Stimulated activated CD8-positive, alpha-beta memory T cell treated with anti-CD3 and anti-CD28 coated beads, Interleukin-4, amount 100 ng/mL, for 24 hours (primary cell): ENCODE data around the gene PRR4.

ENCODE experiments used
- DNase-seq: peaks from one replicate; pipeline ENCODE4 v3.0.0-alpha.2; 2020; ENCODE audit warnings: low read depth

Gene PRR4, protein sequence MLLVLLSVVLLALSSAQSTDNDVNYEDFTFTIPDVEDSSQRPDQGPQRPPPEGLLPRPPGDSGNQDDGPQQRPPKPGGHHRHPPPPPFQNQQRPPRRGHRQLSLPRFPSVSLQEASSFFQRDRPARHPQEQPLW

DNA sequence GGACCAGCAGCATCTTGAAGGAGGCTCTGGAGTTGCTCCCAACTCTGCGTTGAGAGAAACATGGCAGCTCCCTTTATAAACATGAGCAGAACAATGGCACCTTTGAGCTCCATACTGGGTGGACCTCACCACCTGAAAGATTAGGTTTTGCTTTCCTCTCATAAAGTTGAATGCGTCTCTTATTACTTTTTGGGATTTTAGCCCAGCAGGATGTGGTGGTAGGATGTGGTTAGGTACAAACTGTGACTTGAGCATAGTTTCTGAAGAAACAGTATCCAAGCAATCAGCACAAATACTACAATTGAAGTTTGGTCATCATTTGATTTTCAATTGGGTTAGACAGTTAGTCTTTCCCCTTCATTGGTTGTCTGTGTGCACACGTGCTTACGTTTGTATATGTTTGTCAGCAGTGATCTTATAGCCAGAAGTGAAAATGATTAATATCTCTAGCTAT is at the start of gene PRR4:
PRR4 (minus strand) TSS at position 51 of the 454 bp plus-strand sequence; CDS start at position 13, 38 bp downstream.
- no peak for DNase-seq

DNA sequence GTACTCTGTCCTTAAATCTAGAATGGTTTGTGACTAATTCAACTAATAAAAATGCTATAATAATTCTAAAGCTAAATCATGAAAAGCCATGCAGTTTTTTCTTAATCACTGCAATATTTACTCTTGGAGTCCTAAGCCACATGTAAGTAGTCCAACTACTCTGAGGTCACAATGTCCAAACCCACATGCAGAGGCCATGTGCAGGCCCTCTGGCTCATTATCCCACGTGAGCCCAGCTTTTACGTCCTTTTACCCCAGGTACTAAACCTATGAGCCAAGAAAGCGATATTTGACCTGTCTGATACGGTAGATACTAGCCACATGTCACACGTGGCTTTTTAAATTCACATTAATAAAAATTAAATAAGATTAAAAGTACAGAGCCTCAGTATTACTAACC is 47.6 kb upstream of the PRR4 start:
- DNase-seq = no peak

DNA sequence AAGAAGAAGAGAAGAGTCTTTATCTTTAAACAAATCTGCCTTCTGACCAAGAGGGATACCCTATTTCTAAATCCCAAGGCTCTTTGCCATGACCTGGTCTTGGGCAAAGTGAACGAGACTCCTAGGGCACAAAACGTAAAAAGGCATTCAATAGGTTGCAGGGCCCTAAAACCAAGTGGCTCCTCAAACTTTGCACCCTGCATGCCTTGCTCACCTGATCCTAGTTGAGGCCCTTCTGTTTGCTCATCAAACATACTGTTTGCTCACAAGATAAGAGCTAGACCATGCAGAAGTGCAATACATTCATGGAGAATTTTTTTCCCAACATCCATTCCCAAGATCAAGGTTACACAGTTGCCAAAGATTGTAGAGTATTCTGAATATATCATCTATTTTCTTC is 42.7 kb upstream of the PRR4 start:
- no peak for DNase-seq

GRCh38 chr12:10889226-10889625 is 40.0 kb upstream of the PRR4 start:
- DNase-seq = no peak

GRCh38 chr12:10884086-10884725 is 34.9 kb upstream of the PRR4 start, which contains the start of gene PRH1:
Gene PRH1 (minus strand): TSS chr12:10884255. CDS start chr12:10884217, 38 bp downstream.
- DNase-seq = no peak

DNA sequence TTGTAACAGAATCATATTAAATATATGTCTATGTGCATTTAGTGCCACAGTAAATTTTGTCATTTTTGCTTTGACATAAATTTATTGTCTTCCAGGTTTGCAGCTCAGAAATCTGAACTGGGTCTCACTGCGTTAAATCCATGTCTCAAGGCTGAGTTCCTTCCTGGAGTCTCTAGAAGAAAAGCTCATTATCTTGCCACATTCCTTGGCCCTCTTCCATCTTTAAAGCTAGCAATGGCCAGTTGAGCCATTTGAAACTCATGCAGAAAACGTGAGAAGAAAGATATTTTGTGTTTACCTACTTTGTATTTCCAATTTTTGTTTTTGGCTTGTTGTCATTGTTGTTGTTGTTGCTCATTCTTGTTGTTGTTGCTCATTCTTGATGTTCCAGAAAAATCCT is 24.1 kb upstream of the PRR4 start:
- no peak for DNase-seq

- no peak for DNase-seq
Measured at GRCh38 chr12:10867381-10867780, 18.1 kb upstream of the PRR4 start.

DNA sequence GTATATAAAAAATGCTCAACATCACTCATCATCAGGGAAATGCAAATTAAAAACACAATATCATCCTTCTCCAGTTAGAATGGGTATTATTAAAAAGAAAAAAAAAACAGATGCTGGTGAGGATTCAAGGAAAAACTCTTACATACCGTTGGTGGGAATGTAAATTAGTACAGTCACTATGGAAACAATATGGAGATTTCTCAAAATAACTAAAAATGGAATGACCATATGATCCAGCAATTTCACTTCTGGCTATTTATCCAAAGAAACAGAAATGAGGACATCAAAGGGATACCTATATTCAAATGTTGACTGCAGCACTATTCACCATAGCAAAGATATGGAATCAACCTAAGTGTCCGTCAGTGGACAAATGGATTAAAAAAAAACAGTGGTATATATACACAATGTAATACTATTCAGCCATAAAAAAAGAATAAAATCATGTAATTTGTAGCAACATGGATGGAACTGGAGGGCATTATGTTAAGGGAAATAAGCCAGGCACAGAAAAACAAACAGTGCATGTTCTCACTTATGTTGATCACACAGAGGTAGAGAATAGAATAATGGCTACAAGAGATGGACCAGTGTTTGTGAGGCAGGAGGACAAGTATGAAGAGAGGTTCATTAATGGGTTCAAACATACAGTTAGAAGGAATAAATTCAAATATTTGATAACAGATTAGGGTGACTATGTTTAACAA is 14.4 kb upstream of the PRR4 start:
- no peak for DNase-seq

DNA sequence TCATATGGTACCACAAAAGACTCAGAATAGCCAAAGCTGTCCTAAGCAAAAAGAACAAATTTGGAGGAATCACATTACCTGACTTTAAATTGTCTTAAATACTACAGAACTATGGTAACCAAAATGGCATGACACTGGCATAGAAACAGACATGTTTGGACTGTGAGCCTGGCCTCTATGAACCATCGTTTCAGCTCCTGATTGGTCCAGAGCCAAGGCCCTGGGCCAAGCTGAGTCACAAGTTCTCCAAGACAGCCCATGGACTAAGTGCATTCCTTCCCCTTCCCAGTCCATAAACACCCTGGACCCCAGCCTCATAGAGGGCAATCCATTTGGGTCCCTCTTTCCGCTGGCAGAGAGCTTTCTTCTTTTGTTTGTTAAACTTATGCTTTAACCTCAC is 12.1 kb upstream of the PRR4 start:
- DNase-seq = no peak

GRCh38 chr12:10855807-10856206 is 6.5 kb upstream of the PRR4 start:
- DNase-seq = no peak

- no peak for DNase-seq
Measured at GRCh38 chr12:10853776-10854175, 4.5 kb upstream of the PRR4 start.

DNA sequence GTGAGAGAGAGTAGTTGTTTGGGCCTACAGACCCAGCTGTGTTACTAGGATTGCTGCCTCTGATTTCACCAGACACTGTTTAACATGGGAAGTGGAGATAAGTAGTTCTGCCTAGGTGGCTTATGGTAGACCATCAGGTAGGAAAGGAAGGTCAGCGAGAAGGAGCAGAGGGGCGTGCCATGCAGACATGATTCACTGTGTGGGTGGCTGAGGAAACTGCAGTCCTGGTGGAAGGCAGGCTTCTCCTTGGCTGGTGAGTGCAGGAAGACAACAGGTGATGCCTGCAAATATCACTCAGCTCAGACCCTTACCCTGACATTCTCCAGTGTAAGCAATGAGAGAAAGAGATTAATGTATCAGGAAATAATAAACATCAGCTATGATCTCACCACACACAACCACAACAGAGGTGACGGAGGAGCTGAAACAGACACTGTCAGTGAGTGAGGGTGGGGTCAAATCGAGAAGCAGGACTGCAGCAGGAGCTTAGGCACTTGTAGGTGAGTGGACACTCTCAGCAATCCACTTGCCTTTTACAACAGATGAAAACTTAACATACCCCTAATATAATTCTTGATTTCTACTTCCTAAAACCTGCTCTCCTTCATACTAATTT is 2.1 kb upstream of the PRR4 start:
- DNase-seq = no peak

DNA sequence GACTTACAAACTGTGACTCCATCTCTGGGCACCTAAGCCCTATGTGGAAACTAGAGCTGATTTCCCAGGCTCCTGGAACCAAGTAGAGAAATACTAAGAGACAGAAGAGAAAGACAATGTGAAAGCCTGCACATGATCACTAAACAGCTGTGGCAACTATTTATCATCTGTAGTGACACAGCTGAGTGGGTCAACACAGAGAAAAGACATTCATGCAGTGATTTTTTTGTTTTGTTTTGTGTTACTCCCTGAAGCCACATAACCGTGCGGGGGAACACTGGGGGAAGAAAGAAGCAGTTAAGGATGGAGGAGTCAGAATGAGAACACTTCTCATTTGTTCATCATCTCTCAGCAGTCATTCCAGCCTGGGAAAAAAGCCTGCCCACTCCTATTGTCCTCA is 1.5 kb downstream of the PRR4 start:
- DNase-seq = no peak

- no peak for DNase-seq
Measured at GRCh38 chr12:10842862-10843261, 6.4 kb downstream of the PRR4 start.

GRCh38 chr12:10838461-10838860 is 10.8 kb downstream of the PRR4 start:
- DNase-seq = no peak

GRCh38 chr12:10829994-10830393 is 19.3 kb downstream of the PRR4 start:
- no peak for DNase-seq

DNA sequence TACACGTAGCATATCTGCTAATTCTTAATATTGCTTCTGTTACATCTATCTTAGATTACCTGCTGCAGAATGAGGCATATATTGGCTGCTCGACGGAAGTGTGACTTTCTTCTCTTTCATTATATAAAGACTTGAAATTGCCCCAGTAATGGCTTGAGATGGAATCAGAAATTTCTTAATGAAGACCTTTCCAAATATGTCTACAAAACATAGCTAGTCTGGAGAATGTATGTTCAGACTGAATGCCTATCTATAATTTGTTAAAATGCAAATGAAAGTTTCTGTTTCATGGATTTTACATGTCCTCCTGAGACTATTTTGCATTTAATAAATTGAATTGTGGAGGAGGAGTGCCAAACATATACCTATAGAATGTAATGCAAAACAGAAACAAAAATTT is 23.0 kb downstream of the PRR4 start, which contains the start of gene TAS2R10:
TAS2R10 (minus strand) TSS at position 101 of the 400 bp plus-strand sequence; CDS start at position 12, 89 bp downstream.
- no peak for DNase-seq

- DNase-seq = no peak
Measured at GRCh38 chr12:10824957-10825356, 24.3 kb downstream of the PRR4 start.

GRCh38 chr12:10811883-10812536 is 37.3 kb downstream of the PRR4 start:
- DNase-seq = no peak

GRCh38 chr12:10810068-10810467 is 39.2 kb downstream of the PRR4 start, which contains the start of gene TAS2R9:
Gene TAS2R9 (minus strand): TSS chr12:10810168. CDS start chr12:10810075, 93 bp downstream.
- no peak for DNase-seq

DNA sequence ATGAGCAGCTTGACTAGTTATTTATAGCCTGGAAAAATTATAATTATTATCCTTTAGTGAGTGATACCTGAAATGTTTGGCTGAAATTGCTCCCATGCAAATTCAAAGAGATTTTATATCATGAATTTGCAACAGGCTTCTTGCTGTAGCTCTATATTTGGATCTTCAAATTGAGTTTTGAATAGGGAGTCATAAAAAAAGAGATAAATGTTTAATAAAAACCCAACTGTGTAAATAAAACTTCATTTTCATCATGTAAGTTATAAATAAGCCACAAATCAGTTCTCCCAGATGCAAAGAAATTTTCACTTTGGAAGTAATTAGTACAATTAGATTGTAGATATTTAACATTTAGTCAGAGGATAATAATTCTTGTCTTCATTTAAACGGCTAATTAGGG is 42.1 kb downstream of the PRR4 start, which contains the start of gene TAS2R8:
TAS2R8 (minus strand) TSS at position 101 of the 400 bp plus-strand sequence. CDS start 306 bp downstream, outside the sequence.
- DNase-seq = no peak

- no peak for DNase-seq
Measured at GRCh38 chr12:10802587-10802986, 46.7 kb downstream of the PRR4 start, which contains the start of gene TAS2R7. Gene TAS2R7 (minus strand): TSS chr12:10802627. CDS start chr12:10802570, 57 bp downstream.
